H9 (cell line): ENCODE results near the gene TRIM26. TPM values are rescaled to one million over a fixed set of nuclear protein-coding genes. Genes with fewer than 3 reads are reported as not detected.

Experiments used
- DNase-seq: peaks from one replicate; pipeline ENCODE4 v3.0.0-alpha.2; 2017
- H2AFZ ChIP-seq: one replicate; pipeline ENCODE4 v1.6.1; 2013; ENCODE audit warnings: mild to moderate bottlenecking, low read length, control low read depth, moderate library complexity
- H2AK5ac ChIP-seq: 2 replicates; pipeline ENCODE4 v1.6.1; 2013; ENCODE audit warnings: low read length, control low read depth, mixed read lengths; ENCODE audit not compliant: insufficient read length
- H2BK120ac ChIP-seq: one replicate; pipeline ENCODE4 v1.6.1; 2013; ENCODE audit warnings: low read depth, mild to moderate bottlenecking, low read length, control low read depth, inconsistent platforms; ENCODE audit not compliant: poor library complexity, severe bottlenecking
- H2BK12ac ChIP-seq: 2 replicates; pipeline ENCODE4 v1.6.1; 2013; ENCODE audit warnings: low read length, control low read depth, mixed read lengths, low read depth; ENCODE audit not compliant: insufficient read length
- H2BK15ac ChIP-seq: 2 replicates; pipeline ENCODE4 v1.6.1; 2013; ENCODE audit warnings: low read depth, low read length, control low read depth
- H2BK20ac ChIP-seq: one replicate; pipeline ENCODE4 v1.6.1; 2013; ENCODE audit warnings: low read depth, mild to moderate bottlenecking, low read length, control low read depth, inconsistent platforms; ENCODE audit not compliant: poor library complexity, severe bottlenecking
- H2BK5ac ChIP-seq: 2 replicates; pipeline ENCODE4 v1.6.1; 2013; ENCODE audit warnings: low read length, control low read depth, mixed read lengths; ENCODE audit not compliant: insufficient read length
- H3K14ac ChIP-seq: 2 replicates; pipeline ENCODE4 v1.6.1; 2013; ENCODE audit warnings: low read length, control low read depth; ENCODE audit not compliant: insufficient read depth
- H3K18ac ChIP-seq: 2 replicates; pipeline ENCODE4 v1.6.1; 2013; ENCODE audit warnings: low read depth, mild to moderate bottlenecking, mixed read lengths, low read length, control low read depth; ENCODE audit not compliant: insufficient read length
- H3K23ac ChIP-seq: 2 replicates; pipeline ENCODE4 v1.6.1; 2013; ENCODE audit warnings: low read length, control low read depth, mixed read lengths, low read depth; ENCODE audit not compliant: insufficient read length
- H3K23me2 ChIP-seq: 2 replicates; pipeline ENCODE4 v1.6.1; 2013; ENCODE audit warnings: low read depth, mild to moderate bottlenecking, mixed read lengths, low read length, control low read depth; ENCODE audit not compliant: insufficient read length, poor library complexity, severe bottlenecking
- H3K27ac ChIP-seq: 2 replicates; pipeline ENCODE4 v1.5.1; 2013; ENCODE audit warnings: low read length, control low read depth, mixed read lengths, low read depth; ENCODE audit not compliant: insufficient read length
- H3K27me3 ChIP-seq: 2 replicates; pipeline ENCODE4 v1.6.1; 2013; ENCODE audit warnings: low read length, control low read depth, inconsistent platforms; ENCODE audit not compliant: insufficient read depth
- H3K4ac ChIP-seq: 2 replicates; pipeline ENCODE4 v1.6.1; 2013; ENCODE audit warnings: low read depth, mild to moderate bottlenecking, control low read depth, inconsistent platforms, low read length, moderate library complexity
- H3K4me1 ChIP-seq: 2 replicates; pipeline ENCODE4 v1.6.1; 2013; ENCODE audit warnings: low read length, control low read depth, inconsistent platforms; ENCODE audit not compliant: insufficient read depth
- H3K4me2 ChIP-seq: 2 replicates; pipeline ENCODE4 v1.6.1; 2013; ENCODE audit warnings: low read length, control low read depth, mixed read lengths; ENCODE audit not compliant: insufficient read length, insufficient read depth
- H3K56ac ChIP-seq: 2 replicates; pipeline ENCODE4 v1.6.1; 2013; ENCODE audit warnings: low read depth, mild to moderate bottlenecking, mixed read lengths, low read length, control low read depth; ENCODE audit not compliant: insufficient read length
- H3K79me1 ChIP-seq: 2 replicates; pipeline ENCODE4 v1.6.1; 2013; ENCODE audit warnings: low read depth, mild to moderate bottlenecking, moderate library complexity, low read length, control low read depth, inconsistent platforms; ENCODE audit not compliant: insufficient read depth, poor library complexity, severe bottlenecking
- H3K79me2 ChIP-seq: 2 replicates; pipeline ENCODE4 v1.6.1; 2013; ENCODE audit warnings: low read length, control low read depth, inconsistent platforms; ENCODE audit not compliant: insufficient read depth
- H3K9ac ChIP-seq: 2 replicates; pipeline ENCODE4 v1.6.1; 2013; ENCODE audit warnings: low read length, control low read depth, mixed read lengths; ENCODE audit not compliant: insufficient read length; ENCODE audit errors: extremely low read depth
- H3K9me3 ChIP-seq: one replicate; pipeline ENCODE4 v1.6.1; 2013; ENCODE audit warnings: low read depth, low read length, inconsistent platforms; ENCODE audit not compliant: control insufficient read depth
- H3T11ph ChIP-seq: one replicate; pipeline ENCODE4 v1.6.1; 2013; ENCODE audit warnings: mild to moderate bottlenecking, low read length, control low read depth, inconsistent platforms
- H4K20me1 ChIP-seq: one replicate; pipeline ENCODE4 v1.6.1; 2013; ENCODE audit not compliant: control insufficient read depth, insufficient read length, insufficient read depth
- H4K5ac ChIP-seq: 2 replicates; pipeline ENCODE4 v1.6.1; 2013; ENCODE audit warnings: low read depth, mild to moderate bottlenecking, mixed read lengths, low read length, control low read depth; ENCODE audit not compliant: insufficient read length
- H4K8ac ChIP-seq: replicated peaks from 2 replicates; pipeline ENCODE4 v1.6.1; 2013; ENCODE audit warnings: low read length, control low read depth, mixed read lengths, low read depth; ENCODE audit not compliant: insufficient read length
- H4K91ac ChIP-seq: 2 replicates; pipeline ENCODE4 v1.6.1; 2013; ENCODE audit warnings: low read depth, mild to moderate bottlenecking, moderate library complexity, mixed read lengths, low read length, control low read depth; ENCODE audit not compliant: insufficient read length
- H3K27ac Mint-ChIP-seq, 3 experiments: 2 replicates in 2 of 3; 3 replicates in 1 of 3; pipeline ENCODE4 v1.8.0; 2020 to 2021; ENCODE audit warnings: mixed read lengths in 3 of 3, mild to moderate bottlenecking in 1 of 3, moderate library complexity in 1 of 3
- H3K27me3 Mint-ChIP-seq: 2 replicates; pipeline ENCODE4 v1.8.0; 2021; ENCODE audit warnings: low read depth, mild to moderate bottlenecking, moderate library complexity, mixed read lengths
- H3K36me3 Mint-ChIP-seq, 3 experiments: 2 replicates in 2 of 3; 3 replicates in 1 of 3; pipeline ENCODE4 v1.8.0; 2020 to 2021; ENCODE audit warnings: low read depth in 3 of 3, mixed read lengths in 3 of 3; ENCODE audit not compliant: insufficient read depth in 1 of 3
- H3K4me1 Mint-ChIP-seq, 2 experiments: 2 replicates each; pipeline ENCODE4 v1.8.0; 2020; ENCODE audit warnings: mixed read lengths in 2 of 2
- H3K4me3 Mint-ChIP-seq, 2 experiments: 2 replicates in 1 of 2; 3 replicates in 1 of 2; pipeline ENCODE4 v1.8.0; 2020 to 2021; ENCODE audit warnings: mild to moderate bottlenecking in 2 of 2, mixed read lengths in 2 of 2, moderate library complexity in 1 of 2
- H3K9me3 Mint-ChIP-seq, 2 experiments: 2 replicates in 1 of 2; 3 replicates in 1 of 2; pipeline ENCODE4 v1.8.0; 2020; ENCODE audit warnings: mild to moderate bottlenecking in 2 of 2, mixed read lengths in 2 of 2, moderate library complexity in 1 of 2
- CTCF ChIP-seq: fragments of 200-600 bp; sonication (generic); conservative IDR thresholded peaks from 3 replicates; pipeline ENCODE4 v1.8.0; 2021; ENCODE audit warnings: antibody characterized with exemption, mild to moderate bottlenecking
- WGBS: extraction: QIAGEN DNeasy Blood & Tissue Kit; methylation state at CpG from one replicate; pipeline ENCODE4 v1.1.7; 2013; ENCODE audit warnings: missing lambda C conversion rate, low lambda C conversion rate, mixed read lengths; ENCODE audit not compliant: insufficient read length; ENCODE audit errors: extremely low coverage; 5-methylcytosine and 5-hydroxymethylcytosine counted together
- total RNA-seq: library from RNA; stranded (reverse); gene quantifications from 2 replicates; pipeline ENCODE4 v1.2.1, GENCODE V29; 2021

Gene TRIM26
- total RNA-seq, 1 experiment from 2014 or later: 35.8 TPM

GRCh38 chr6:30171677-30172471 lies 41.3 kb downstream of the TRIM26 start:
- H2BK12ac ChIP-seq: no peak overlapping the region
- no peak overlapping the region for H4K5ac ChIP-seq
- H2AFZ ChIP-seq: no peak overlapping the region
- no peaks in the 10 kb centered on the region for H3K79me1 ChIP-seq
- peak; percentile 86 for DNase-seq
- no peak overlapping the region for H3K23ac ChIP-seq
- no peak overlapping the region for H3K27ac ChIP-seq
- Mint-ChIP-seq H3K4me1 (peaks cover 8% of the 10 kb centered on the region in 2 experiments), H3K27ac (no peak overlapping the region), H3K9me3 (peaks cover 0 to 3% of the 10 kb centered on the region in 2 experiments; a peak in 1 of 5 replicates), H3K4me3 (peak overlapping the region; percentile 46 to 50; a peak in 4 of 5 replicates), H3K27me3 (peaks cover 86% of the 10 kb centered on the region), H3K36me3 (no peaks in the 10 kb centered on the region)
- H2BK120ac ChIP-seq: no peak overlapping the region
- H4K20me1 ChIP-seq: no peaks in the 10 kb centered on the region
- H2AK5ac ChIP-seq: no peak overlapping the region
- H2BK20ac ChIP-seq: no peak overlapping the region
- no peak overlapping the region for H2BK5ac ChIP-seq
- no peak overlapping the region for H3K56ac ChIP-seq
- H3K4me1 ChIP-seq: no peaks in the 10 kb centered on the region
- no peak overlapping the region for H2BK15ac ChIP-seq
- H3K4me2 ChIP-seq: peak overlapping the region; percentile 24
- H3K23me2 ChIP-seq: peaks cover 9% of the 10 kb centered on the region
- H3K18ac ChIP-seq: peak overlapping the region; percentile 39
- no peak overlapping the region for H3K4ac ChIP-seq
- H3K79me2 ChIP-seq: no peaks in the 10 kb centered on the region
- peaks cover 6% of the 10 kb centered on the region; the same call in 1 of the 2 replicates for H3K27me3 ChIP-seq
- no CpG with 5 or more reads among the region's 62 CpGs for WGBS
- no peak overlapping the region for H3K9ac ChIP-seq
- no peak overlapping the region for H3K14ac ChIP-seq
- TF ChIP-seq CTCF: peak; percentile 43; the same call in 2 of the 3 replicates
- no peak overlapping the region for H4K91ac ChIP-seq
- H4K8ac ChIP-seq: no peak overlapping the region
- H3T11ph ChIP-seq: no peak overlapping the region
- no peaks in the 10 kb centered on the region for H3K9me3 ChIP-seq
